ENCODE results near the gene PUSL1. TPM values are rescaled to one million over a fixed set of nuclear protein-coding genes. Genes with fewer than 3 reads are reported as not detected.

PUSL1 gene
- total and polyA plus RNA-seq, 2 of the 13 experiments (the other 11 are each of a cell fraction or from before 2014, with no cell fraction given) = 8.3 to 22.2 TPM

GRCh38 chr1:1347663-1348419, 39.4 kb downstream of the PUSL1 start (continued):
- TF ChIP-seq TRIM22 (IDR thresholded peaks at IDR 0.05) (no peak), CEBPZ (IDR thresholded peaks at IDR 0.05; ENCODE audit: low read length) (no peak), PITX1 (CRISPR knock-in tag; IDR thresholded peaks at IDR 0.05) (no peak), SOX6 (IDR thresholded peaks at IDR 0.05) (no peak), SOX6 (CRISPR knock-in tag; IDR thresholded peaks at IDR 0.05) (peak; percentile 46), ZNF75D (CRISPR knock-in tag; IDR thresholded peaks at IDR 0.05; ENCODE audit: borderline replicate concordance) (no peak), ZNF510 (CRISPR knock-in tag; IDR thresholded peaks at IDR 0.05; ENCODE audit: low read depth) (no peak), CENPT (CRISPR knock-in tag; IDR thresholded peaks at IDR 0.05; ENCODE audit: low read depth) (no peak), ZNF251 (CRISPR knock-in tag; IDR thresholded peaks at IDR 0.05) (no peak), ZNF101 (CRISPR knock-in tag; IDR thresholded peaks at IDR 0.05; ENCODE audit: borderline replicate concordance, low read depth) (0 out of 2 replicates have a peak, but pooled peaks have one; percentile 61), SP4 (CRISPR knock-in tag; IDR thresholded peaks at IDR 0.05) (no peak; the same call in 1 of the 2 replicates), ZNF546 (CRISPR knock-in tag; conservative IDR thresholded peaks at IDR 0.05) (peak; percentile 78; the same call in 1 of the 2 replicates), TRIM24 (CRISPR knock-in tag; IDR thresholded peaks at IDR 0.05) (no peak), ZSCAN9 (CRISPR knock-in tag; IDR thresholded peaks at IDR 0.05; ENCODE audit: borderline replicate concordance) (peak; percentile 19; the same call in 1 of the 2 replicates), GABPB1 (CRISPR knock-in tag; IDR thresholded peaks at IDR 0.05) (peak; percentile 63), SIN3A (IDR thresholded peaks at IDR 0.05; ENCODE audit: borderline replicate concordance, low read depth, low read length) (peak; percentile 11; the same call in 1 of the 2 replicates), SRSF9 (IDR thresholded peaks at IDR 0.05; ENCODE audit: borderline replicate concordance, insufficient read depth, low read depth, low read length, poor library complexity, severe bottlenecking) (no peak), ZSCAN30 (CRISPR knock-in tag; IDR thresholded peaks at IDR 0.05) (no peak), ZNF878 (CRISPR knock-in tag; IDR thresholded peaks at IDR 0.05) (0 out of 2 replicates have a peak, but pooled peaks have one; percentile 29), KLF12 (CRISPR knock-in tag; IDR thresholded peaks at IDR 0.05; ENCODE audit: borderline replicate concordance) (no peak), ZNF629 (CRISPR knock-in tag; conservative IDR thresholded peaks at IDR 0.05) (no peak), CAMTA2 (CRISPR knock-in tag; IDR thresholded peaks at IDR 0.05; ENCODE audit: borderline replicate concordance) (0 out of 2 replicates have a peak, but pooled peaks have one; percentile 71)
- TF ChIP-seq, protein P1, sequence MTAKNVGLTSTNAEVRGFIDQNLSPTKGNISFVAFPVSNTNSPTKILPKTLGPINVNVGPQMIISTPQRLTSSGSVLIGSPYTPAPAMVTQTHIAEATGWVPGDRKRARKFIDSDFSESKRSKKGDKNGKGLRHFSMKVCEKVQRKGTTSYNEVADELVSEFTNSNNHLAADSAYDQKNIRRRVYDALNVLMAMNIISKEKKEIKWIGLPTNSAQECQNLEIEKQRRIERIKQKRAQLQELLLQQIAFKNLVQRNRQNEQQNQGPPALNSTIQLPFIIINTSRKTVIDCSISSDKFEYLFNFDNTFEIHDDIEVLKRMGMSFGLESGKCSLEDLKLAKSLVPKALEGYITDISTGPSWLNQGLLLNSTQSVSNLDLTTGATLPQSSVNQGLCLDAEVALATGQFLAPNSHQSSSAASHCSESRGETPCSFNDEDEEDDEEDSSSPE (CRISPR knock-in tag; IDR thresholded peaks at IDR 0.05) = peak; percentile 35; the same call in 1 of the 2 replicates

All from HepG2 (cell line).